ENCODE data around the gene PCDHGA12.
"Not testable (repeated sequence)": the region's sequence is repeated elsewhere in the genome, so short reads cannot be mapped to it uniquely, and the experiment has no call there.

Gene PCDHGA12

GRCh38 chr5:141409598-141410306, 20.6 kb upstream of the PCDHGA12 start:
- DNase-seq, result no peak

GRCh38 chr5:141411575-141411974, 18.7 kb upstream of the PCDHGA12 start:
- DNase-seq, result no peak

DNA sequence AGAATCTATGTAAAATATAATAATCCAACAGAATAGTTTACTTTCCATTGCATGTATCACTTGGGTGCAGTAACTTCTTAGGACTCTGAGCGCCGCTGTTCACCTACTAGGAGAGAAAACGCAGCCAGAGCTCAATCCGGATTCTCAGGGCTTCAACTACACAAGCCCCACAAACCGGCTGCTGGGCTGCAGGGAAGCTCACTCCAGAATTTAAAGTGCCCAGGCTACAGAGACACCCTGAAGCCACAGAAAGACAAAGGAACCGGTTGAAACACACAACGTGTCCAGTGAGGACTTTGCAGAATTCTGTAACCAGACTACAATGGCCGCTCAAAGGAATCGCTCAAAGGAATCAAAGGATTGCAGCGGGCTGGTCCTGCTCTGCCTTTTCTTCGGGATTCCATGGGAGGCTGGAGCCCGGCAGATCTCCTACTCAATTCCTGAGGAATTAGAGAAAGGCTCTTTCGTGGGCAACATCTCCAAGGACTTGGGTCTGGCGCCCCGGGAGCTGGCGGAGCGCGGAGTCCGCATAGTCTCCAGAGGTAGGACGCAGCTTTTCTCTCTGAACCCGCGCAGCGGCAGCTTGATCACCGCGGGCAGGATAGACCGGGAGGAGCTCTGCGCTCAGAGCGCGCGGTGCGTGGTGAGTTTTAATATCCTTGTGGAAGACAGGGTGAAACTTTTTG, 17.3 kb upstream of the PCDHGA12 start, which contains the start of gene PCDHGA10:
PCDHGA10 (plus strand) TSS at position 134 of the 686 bp plus-strand sequence; CDS start at position 323, 189 bp downstream.
- peak in 5 of 6 experiments; percentile 21 to 56 (median 31) for DNase-seq

- DNase-seq, result no peak
Measured at GRCh38 chr5:141413540-141414069, 16.7 kb upstream of the PCDHGA12 start.

DNA sequence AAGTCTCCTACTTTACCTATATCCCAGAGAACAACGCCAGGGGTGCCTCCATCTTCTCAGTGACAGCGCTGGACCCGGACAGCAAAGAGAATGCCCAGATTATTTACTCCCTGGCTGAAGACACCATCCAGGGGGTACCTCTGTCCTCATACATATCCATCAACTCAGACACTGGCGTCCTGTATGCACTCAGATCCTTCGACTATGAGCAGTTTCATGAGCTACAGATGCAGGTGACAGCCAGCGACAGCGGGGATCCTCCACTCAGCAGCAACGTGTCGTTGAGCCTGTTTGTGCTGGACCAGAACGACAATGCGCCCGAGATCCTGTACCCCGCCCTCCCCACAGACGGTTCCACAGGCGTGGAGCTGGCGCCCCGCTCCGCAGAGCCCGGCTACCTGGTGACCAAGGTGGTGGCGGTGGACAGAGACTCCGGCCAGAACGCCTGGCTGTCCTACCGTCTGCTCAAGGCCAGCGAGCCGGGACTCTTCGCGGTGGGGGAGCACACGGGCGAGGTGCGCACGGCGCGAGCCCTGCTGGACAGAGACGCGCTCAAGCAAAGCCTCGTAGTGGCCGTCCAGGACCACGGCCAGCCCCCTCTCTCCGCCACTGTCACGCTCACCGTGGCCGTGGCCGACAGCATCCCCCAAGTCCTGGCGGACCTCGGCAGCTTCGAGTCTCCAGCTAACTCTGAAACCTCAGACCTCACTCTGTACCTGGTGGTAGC, 15.6 kb upstream of the PCDHGA12 start:
- DNase-seq, result not testable (repeated sequence)

DNA sequence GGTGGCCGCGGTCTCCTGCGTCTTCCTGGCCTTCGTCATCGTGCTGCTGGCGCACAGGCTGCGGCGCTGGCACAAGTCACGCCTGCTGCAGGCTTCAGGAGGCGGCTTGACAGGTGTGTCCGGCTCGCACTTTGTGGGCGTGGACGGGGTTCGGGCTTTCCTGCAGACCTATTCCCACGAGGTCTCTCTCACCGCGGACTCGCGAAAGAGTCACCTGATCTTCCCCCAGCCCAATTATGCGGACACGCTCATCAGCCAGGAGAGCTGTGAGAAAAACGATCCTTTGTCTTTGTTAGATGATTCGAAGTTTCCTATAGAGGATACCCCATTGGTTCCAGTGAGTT, 15.1 kb upstream of the PCDHGA12 start:
- DNase-seq, result not testable (repeated sequence)

DNA sequence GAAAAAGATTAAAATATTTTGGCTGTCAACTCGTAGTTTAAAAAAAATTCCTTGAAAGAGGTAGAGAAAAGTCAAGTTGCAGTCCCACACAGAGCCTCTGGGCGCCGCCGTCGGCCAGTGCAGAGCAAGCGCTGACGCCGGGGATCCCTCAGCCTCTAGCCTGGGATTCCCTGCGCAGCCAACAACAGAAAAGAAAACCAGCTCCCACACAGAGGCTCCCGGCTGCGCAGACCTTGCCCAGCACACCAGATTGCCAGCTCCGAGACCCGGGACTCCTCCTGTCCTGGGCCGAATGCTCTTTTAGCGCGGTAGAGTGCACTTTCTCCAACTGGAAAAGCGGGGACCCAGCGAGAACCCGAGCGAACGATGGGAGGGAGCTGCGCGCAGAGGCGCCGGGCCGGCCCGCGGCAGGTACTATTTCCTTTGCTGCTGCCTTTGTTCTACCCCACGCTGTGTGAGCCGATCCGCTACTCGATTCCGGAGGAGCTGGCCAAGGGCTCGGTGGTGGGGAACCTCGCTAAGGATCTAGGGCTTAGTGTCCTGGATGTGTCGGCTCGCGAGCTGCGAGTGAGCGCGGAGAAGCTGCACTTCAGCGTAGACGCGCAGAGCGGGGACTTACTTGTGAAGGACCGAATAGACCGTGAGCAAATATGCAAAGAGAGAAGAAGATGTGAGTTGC, 12.7 kb upstream of the PCDHGA12 start, which contains the start of gene PCDHGB7:
PCDHGB7 (plus strand) TSS at position 184 of the 679 bp plus-strand sequence; CDS start at position 367, 183 bp downstream.
- peak in 3 of 6 experiments; percentile 18 to 28 (median 27) for DNase-seq

DNA sequence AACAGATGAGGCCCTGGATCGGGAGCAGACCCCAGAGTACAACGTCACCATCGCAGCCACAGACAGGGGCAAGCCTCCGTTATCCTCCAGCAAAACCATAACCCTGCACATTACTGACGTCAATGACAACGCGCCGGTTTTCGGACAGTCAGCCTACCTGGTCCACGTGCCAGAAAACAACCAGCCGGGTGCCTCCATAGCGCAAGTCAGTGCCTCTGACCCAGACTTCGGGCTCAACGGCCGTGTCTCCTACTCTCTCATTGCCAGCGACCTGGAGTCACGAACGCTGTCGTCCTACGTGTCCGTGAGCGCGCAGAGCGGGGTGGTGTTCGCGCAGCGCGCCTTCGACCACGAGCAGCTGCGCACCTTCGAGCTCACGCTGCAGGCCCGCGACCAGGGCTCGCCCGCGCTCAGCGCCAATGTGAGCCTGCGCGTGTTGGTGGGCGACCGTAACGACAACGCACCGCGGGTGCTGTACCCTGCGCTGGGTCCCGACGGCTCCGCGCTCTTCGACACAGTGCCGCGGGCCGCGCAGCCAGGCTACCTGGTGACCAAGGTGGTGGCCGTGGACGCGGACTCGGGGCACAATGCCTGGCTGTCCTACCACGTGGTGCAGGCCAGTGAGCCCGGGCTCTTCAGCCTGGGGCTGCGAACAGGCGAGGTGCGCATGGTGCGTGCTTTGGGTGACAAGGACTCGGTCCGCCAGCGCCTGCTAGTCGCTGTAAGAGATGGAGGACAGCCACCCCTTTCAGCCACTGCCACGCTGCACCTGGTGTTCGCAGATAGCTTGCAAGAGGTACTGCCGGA, 11.0 kb upstream of the PCDHGA12 start:
- no peak for DNase-seq

DNA sequence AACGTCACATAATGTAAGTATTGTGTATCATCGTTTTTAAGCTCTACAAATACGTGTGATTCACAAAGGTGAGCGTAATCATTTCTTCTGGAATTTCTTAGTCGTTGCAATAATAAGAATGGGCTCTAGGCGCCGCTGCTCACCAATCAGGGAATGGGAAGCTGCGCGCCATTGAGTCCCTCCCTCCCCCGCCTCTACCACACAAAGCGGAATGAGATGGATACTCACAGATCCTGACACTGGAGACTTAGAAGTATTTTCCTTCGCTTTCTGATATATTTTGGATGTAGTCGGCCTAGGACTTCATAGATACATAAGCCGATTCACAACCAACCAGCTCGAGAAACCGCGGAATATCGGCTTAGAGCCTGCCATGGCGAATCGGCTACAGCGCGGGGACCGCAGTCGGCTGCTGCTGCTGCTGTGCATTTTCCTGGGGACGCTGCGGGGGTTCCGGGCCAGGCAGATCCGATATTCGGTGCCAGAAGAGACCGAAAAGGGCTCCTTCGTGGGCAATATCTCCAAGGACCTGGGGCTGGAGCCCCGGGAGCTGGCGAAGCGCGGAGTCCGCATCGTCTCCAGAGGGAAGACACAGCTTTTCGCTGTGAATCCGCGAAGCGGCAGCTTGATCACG, 9.3 kb upstream of the PCDHGA12 start, which contains the start of gene PCDHGA11:
PCDHGA11 (plus strand) TSS at position 197 of the 634 bp plus-strand sequence; CDS start at position 374, 177 bp downstream.
- DNase-seq, result peak in 3 of 6 experiments; percentile 5 to 57 (median 33)

GRCh38 chr5:141421489-141421855, 8.8 kb upstream of the PCDHGA12 start:
- no peak for DNase-seq

GRCh38 chr5:141422742-141423291, 7.5 kb upstream of the PCDHGA12 start:
- no peak for DNase-seq

GRCh38 chr5:141427783-141428426, 2.4 kb upstream of the PCDHGA12 start:
- DNase-seq, result no peak

- DNase-seq, result peak in 1 of 6 experiments; percentile 19
Measured at GRCh38 chr5:141431286-141431685, 979 bp downstream of the PCDHGA12 start.

GRCh38 chr5:141432308-141432707, 2.0 kb downstream of the PCDHGA12 start:
- DNase-seq, result not testable (repeated sequence)

GRCh38 chr5:141432726-141433125, 2.4 kb downstream of the PCDHGA12 start:
- DNase-seq, result not testable (repeated sequence)

DNA sequence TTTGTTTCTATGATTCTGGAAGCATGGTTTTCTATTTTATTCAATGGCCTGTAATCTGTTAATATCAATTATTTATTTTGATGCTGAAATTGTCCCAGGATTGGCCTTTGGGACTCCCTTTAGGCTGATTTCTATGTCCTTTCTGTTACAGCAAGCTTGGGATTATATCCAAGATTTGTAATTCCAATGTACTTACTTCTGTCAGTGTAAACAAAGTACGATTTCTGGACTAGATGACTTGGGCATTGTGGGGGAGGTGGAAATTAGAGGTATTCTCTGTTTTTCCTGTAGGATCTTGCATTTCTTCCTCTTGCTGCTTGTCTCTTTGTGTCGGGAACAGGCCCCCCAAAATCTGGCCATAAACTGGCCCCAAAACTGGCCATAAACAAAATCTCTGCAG, 3.7 kb downstream of the PCDHGA12 start:
- no peak for DNase-seq

DNA sequence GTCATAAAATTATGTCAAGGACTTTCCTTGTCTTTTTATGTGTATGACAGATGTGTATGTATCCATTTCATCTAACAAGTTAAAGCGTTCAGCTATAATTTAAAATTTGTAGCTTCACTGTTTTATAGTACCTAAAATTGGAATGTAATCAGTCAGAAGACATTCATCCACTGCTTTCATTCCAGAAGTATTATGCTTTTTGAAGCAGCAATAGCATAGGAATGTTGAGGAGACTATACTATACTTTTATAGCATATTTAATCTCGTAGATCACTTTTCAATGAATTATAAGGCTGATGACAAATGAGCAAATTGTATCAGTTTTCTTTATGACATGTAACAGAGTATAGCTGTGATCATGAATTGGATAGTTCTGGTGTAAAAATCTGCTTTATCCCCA, 6.9 kb downstream of the PCDHGA12 start:
- no peak for DNase-seq

- DNase-seq, result no peak
Measured at GRCh38 chr5:141439411-141440141, 9.3 kb downstream of the PCDHGA12 start.

GRCh38 chr5:141440341-141440740, 10.0 kb downstream of the PCDHGA12 start:
- DNase-seq, result no peak

Data from stimulated activated naive CD4-positive, alpha-beta T cell (primary cell).